Cardiac fibroblast (primary cell): Measurements from ENCODE around the gene PRSS21.

Experiments used
- DNase-seq, 2 donors: peaks; one replicate each; pipeline versions ENCODE4 v3.0.0 to v3.0.0-alpha.2; 2010; ENCODE audit warnings: low read depth in 2 of 2
- H3K4me3 ChIP-seq, 2 donors: replicated peaks in 1 of 2; 1 replicate in 1 of 2; 2 replicates in 1 of 2; pipeline ENCODE4 v1.5.1; 2011; ENCODE audit warnings: low read depth in 2 of 2, low read length in 2 of 2, mild to moderate bottlenecking in 2 of 2, moderate library complexity in 1 of 2
- TF ChIP-seq, protein P1 (sequence below): IDR thresholded peaks from one replicate; pipeline ENCODE4 v1.5.1; 2011; ENCODE audit warnings: low read depth, mild to moderate bottlenecking, low read length, inconsistent platforms

The PRSS21 gene

DNA sequence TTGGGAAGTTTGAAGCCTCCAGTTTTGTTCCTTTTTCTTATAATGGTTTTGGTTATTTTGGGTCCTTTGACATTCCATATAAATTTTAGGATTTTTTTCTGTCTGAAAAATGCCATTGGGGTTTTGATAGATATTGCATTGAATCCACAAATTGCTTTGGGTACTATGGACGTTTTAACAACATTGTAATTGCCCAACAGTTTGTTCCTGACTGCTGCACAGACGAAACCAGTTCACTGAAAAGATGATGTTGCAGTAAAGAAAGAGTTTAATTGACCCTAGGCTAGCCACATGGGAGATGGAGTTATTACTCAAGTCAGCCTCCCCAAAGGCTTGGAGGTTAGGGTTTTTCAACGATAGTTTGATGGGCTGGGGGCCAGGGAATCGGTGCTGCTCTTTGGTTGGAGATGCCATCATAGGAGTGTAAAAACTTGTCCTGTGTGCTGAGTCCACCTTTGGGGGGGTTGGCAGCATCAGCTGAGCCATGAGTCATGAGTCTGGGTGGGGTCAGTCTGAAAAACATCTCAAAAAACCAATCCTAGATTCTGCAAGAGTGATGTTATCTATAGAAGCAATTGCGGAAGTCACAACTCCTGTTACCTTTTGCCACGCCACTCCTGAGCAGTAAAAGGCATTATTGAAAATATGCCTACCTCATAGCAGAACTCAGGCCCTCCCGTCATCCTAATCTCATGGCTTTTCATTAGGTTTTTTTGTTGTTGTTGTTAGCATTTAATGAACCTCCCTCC is 21.5 kb upstream of the PRSS21 start:
- peak in 1 of 2 donors; percentile 23 for DNase-seq
- no peak overlapping the region for H3K4me3 ChIP-seq

DNA sequence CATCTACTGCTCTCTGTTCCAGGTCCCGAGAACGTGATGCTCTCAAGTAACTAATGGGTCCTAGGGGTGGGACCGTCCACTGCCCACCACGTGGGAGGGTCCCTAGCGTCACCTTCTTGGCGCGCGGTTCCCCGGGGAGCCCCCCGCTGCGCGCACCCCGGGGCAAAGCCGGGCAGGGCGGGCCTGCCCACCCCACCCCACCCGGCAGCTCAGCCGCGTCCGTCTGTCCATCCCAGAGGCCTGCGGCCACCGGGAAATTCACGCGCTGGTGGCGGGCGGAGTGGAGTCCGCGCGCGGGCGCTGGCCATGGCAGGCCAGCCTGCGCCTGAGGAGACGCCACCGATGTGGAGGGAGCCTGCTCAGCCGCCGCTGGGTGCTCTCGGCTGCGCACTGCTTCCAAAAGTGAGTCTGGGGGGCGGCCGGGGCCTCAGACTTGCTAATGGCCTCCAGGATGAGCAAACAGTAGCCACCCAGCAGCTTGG is 18.3 kb upstream of the PRSS21 start:
- TF ChIP-seq, protein P1, sequence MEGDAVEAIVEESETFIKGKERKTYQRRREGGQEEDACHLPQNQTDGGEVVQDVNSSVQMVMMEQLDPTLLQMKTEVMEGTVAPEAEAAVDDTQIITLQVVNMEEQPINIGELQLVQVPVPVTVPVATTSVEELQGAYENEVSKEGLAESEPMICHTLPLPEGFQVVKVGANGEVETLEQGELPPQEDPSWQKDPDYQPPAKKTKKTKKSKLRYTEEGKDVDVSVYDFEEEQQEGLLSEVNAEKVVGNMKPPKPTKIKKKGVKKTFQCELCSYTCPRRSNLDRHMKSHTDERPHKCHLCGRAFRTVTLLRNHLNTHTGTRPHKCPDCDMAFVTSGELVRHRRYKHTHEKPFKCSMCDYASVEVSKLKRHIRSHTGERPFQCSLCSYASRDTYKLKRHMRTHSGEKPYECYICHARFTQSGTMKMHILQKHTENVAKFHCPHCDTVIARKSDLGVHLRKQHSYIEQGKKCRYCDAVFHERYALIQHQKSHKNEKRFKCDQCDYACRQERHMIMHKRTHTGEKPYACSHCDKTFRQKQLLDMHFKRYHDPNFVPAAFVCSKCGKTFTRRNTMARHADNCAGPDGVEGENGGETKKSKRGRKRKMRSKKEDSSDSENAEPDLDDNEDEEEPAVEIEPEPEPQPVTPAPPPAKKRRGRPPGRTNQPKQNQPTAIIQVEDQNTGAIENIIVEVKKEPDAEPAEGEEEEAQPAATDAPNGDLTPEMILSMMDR: no peak
- H3K4me3 ChIP-seq: no peak overlapping the region
- no peak for DNase-seq

More for the DNA sequence above, 21.5 kb upstream of the PRSS21 start:
- TF ChIP-seq, protein P1: no peak

DNA sequence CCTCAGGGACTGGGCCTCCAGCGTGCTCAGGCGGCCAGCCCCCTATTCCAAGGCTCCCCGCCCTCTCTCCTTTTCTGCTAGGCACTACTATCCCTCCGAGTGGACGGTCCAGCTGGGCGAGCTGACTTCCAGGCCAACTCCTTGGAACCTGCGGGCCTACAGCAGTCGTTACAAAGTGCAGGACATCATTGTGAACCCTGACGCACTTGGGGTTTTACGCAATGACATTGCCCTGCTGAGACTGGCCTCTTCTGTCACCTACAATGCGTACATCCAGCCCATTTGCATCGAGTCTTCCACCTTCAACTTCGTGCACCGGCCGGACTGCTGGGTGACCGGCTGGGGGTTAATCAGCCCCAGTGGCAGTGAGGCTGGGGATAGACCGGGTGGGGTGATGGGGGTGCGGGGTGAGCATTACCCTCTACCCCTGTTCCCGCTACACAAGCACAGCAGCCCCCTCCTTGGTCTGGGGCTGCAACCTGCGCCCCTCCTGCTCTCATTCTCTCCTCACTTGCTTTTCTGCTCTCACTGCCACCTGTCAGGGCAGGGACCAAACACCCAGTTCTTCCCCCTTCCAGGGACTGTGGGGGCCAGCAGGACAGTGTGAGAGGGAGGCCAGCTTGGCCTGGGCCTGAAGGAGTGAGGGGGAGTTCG is 17.7 kb upstream of the PRSS21 start:
- no peak overlapping the region for H3K4me3 ChIP-seq
- DNase-seq: no peak

DNA sequence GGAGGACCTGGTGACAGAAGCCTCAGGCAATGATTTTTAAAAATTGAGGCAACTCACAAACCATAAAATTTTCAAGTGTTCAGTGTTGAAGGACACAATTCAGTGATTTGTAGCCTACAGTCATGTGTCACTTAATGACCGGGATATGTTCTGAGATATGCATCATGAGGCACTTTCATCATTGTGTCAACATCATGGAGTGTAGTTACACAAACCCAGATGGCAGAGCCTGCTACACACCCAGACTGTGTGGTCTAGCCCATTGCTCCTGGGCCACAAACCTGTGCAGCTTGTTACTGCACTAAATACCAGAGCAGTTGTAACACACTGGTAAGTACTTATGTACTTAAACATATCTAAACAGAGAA is 17.2 kb upstream of the PRSS21 start:
- peak in 1 of 2 donors; percentile 31 for DNase-seq
- TF ChIP-seq, protein P1: no peak

More for the DNA sequence above, 17.7 kb upstream of the PRSS21 start:
- TF ChIP-seq, protein P1: no peak

DNA sequence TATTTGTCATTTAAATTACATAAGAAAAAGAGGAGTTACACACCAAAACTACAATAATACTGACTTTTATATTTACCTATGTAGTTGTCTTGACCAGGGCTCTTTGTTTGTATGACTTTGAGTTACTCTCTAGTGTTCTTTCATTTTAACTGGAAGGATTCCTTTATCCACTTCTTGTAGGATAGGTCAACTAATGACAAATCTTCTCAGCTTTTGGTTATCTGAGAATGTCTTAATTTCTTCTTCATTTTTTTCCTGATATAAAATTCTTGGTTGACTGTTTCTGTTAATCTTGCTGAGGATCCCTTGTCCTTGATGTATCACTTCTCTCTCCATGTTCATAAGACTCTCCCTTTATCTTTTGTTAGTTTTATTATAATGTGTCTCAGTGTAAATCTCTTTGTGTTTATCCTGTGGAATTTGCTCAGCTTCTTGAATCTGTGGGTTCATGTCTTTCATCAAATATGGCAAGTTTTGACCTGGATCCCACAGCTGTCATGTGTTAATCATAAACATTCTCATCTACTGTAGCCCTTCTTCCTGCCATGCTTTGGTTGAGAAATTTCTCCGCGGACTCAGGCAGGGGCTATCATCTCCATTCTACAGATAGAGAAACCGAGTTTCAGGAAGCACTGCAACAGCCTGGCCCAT is 13.4 kb upstream of the PRSS21 start:
- TF ChIP-seq, protein P1: no peak
- no peak overlapping the region for H3K4me3 ChIP-seq
- DNase-seq: no peak

More for the DNA sequence above, 17.2 kb upstream of the PRSS21 start:
- no peak overlapping the region for H3K4me3 ChIP-seq

DNA sequence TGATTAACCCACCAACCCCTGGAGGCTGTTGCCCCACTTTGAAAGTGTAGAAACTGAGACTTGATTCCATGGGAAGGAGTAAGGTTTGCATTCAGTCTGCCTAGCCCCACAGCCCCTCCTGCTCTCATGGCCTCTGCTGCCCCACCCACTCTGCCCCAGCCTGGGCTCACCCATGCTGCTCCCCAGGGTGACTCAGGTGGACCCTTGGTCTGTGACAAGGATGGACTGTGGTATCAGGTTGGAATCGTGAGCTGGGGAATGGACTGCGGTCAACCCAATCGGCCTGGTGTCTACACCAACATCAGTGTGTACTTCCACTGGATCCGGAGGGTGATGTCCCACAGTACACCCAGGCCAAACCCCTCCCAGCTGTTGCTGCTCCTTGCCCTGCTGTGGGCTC is 12.3 kb upstream of the PRSS21 start:
- TF ChIP-seq, protein P1: no peak
- no peak overlapping the region for H3K4me3 ChIP-seq
- no peak for DNase-seq
